Activated B cell treated with CpG ODN at 0.5 μM for 24 hours (primary cell): ENCODE results near the gene GRB7. TPM values are rescaled to one million over a fixed set of nuclear protein-coding genes. Genes with fewer than 3 reads are reported as not detected.
A peak's percentile ranks its signal among the peaks of the same experiment; 100 is the strongest.
"Not testable (repeated sequence)": the region's sequence is repeated elsewhere in the genome, so short reads cannot be mapped to it uniquely, and the experiment has no call there.

Experiments
- ATAC-seq: fragments of 200-7000 bp; cut with Tn5 transposase; one replicate; pipeline ENCODE4 v1.10.0; 2021; ENCODE audit warnings: low read depth, mild to moderate bottlenecking, moderate library complexity
- CTCF ChIA-PET: fragments of 350-600 bp; sonication (Branson Sonifier 250); formaldehyde crosslinking; loops from one replicate; lab custom pipeline; 2021; ENCODE audit warnings: antibody characterized with exemption; lab: Charles Lee
- POLR2A ChIA-PET: fragments of 350-600 bp; sonication (Branson Sonifier 250); formaldehyde crosslinking; loops from one replicate; lab custom pipeline; 2021; ENCODE audit warnings: antibody characterized with exemption; lab: Charles Lee
- DNase-seq: peaks from one replicate; pipeline ENCODE4 v3.0.0; 2022
- H3K27ac Mint-ChIP-seq: one replicate; pipeline ENCODE4 v1.8.0; 2020; ENCODE audit warnings: mixed read lengths
- H3K27me3 Mint-ChIP-seq: one replicate; pipeline ENCODE4 v1.8.0; 2021; ENCODE audit warnings: mixed read lengths
- H3K36me3 Mint-ChIP-seq: one replicate; pipeline ENCODE4 v1.8.0; 2021; ENCODE audit warnings: low read depth, mixed read lengths
- H3K4me1 Mint-ChIP-seq: one replicate; pipeline ENCODE4 v1.8.0; 2021; ENCODE audit warnings: mixed read lengths
- H3K4me3 Mint-ChIP-seq: one replicate; pipeline ENCODE4 v1.8.0; 2020; ENCODE audit warnings: mild to moderate bottlenecking, mixed read lengths
- H3K9me3 Mint-ChIP-seq: one replicate; pipeline ENCODE4 v1.8.0; 2020; ENCODE audit warnings: mixed read lengths
- CTCF ChIP-seq: fragments of 200-600 bp; IDR thresholded peaks from one replicate; pipeline ENCODE4 v1.8.0; 2022; ENCODE audit warnings: antibody characterized with exemption, mild to moderate bottlenecking
- intact Hi-C: fragments of 100-400 bp; cut with micrococcal nuclease; formaldehyde crosslinking; loops from one replicate; pipeline ENCODE4 v1.15.1; 2024
- total RNA-seq: library from RNA; stranded (reverse); gene quantifications from 2 replicates; pipeline ENCODE4 v1.2.3, GENCODE V29; 2022

The GRB7 gene
- total RNA-seq, 1 donor from 2014 or later = 0.44 TPM

GRCh38 chr17:39761861-39762496, 24.2 kb downstream of the GRB7 start:
- Mint-ChIP-seq H3K36me3 (peaks cover 77% of the 10 kb centered on the region), H3K4me1 (peaks cover 85% of the 10 kb centered on the region), H3K9me3 (no peaks in the 10 kb centered on the region), H3K27me3 (no peaks in the 10 kb centered on the region), H3K4me3 (no peak overlapping the region), H3K27ac (peak overlapping the region; percentile 70)
- ATAC-seq (no peak), DNase-seq (no peak)
- TF ChIP-seq CTCF = no peak
- CTCF ChIA-PET = no interaction called here
- intact Hi-C loops = no loop called here
- POLR2A ChIA-PET = interaction anchor here (0.7 to 10.0 kb wide), 3 partner anchors 10 to 34 kb away, joined by 3 to 308 read pairs (median 6); no protein-coding TSS in a partner anchor

- H3K36me3 Mint-ChIP-seq = peaks cover 85% of the 10 kb centered on the region
- ChIA-PET CTCF (no interaction called here), POLR2A (interaction anchor here (0.6 to 4.5 kb wide), 6 partner anchors 8 to 102 kb away, joined by 3 to 38 read pairs (median 6); no protein-coding TSS in a partner anchor)
- no peaks in the 10 kb centered on the region for H3K27me3 Mint-ChIP-seq
- TF ChIP-seq CTCF = no peak
- no peak for DNase-seq
- ATAC-seq = no peak
- H3K9me3 Mint-ChIP-seq = no peaks in the 10 kb centered on the region
- peak overlapping the region; percentile 55 for H3K27ac Mint-ChIP-seq
- intact Hi-C loops = no loop called here
- H3K4me3 Mint-ChIP-seq = no peak overlapping the region
- peaks cover 83% of the 10 kb centered on the region for H3K4me1 Mint-ChIP-seq
These were observed 25.5 kb downstream of the GRB7 start for GRCh38 chr17:39763051-39763820.

- intact Hi-C loops, H3K27me3 Mint-ChIP-seq, ATAC-seq, CTCF ChIA-PET, DNase-seq, H3K4me3 Mint-ChIP-seq, H3K9me3 Mint-ChIP-seq: not testable (repeated sequence)
- H3K36me3 Mint-ChIP-seq = peaks cover 85% of the 10 kb centered on the region
- H3K27ac Mint-ChIP-seq = peak overlapping the region; percentile 35
- peaks cover 83% of the 10 kb centered on the region for H3K4me1 Mint-ChIP-seq
- POLR2A ChIA-PET = interaction anchor here (0.6 to 4.5 kb wide), 10 partner anchors 9 to 101 kb away, joined by 3 to 38 read pairs (median 6); no protein-coding TSS in a partner anchor
These were observed 26.4 kb downstream of the GRB7 start for GRCh38 chr17:39764171-39764570.

- H3K27me3 Mint-ChIP-seq = no peaks in the 10 kb centered on the region
- H3K9me3 Mint-ChIP-seq = no peaks in the 10 kb centered on the region
- intact Hi-C loops = no loop called here
- H3K36me3 Mint-ChIP-seq = peaks cover 90% of the 10 kb centered on the region
- ChIA-PET CTCF (no interaction called here), POLR2A (interaction anchor here (1.0 to 4.5 kb wide), 4 partner anchors 10 to 100 kb away, joined by 4 to 38 read pairs (median 8); no protein-coding TSS in a partner anchor)
- peaks cover 83% of the 10 kb centered on the region for H3K4me1 Mint-ChIP-seq
- no peak overlapping the region for H3K4me3 Mint-ChIP-seq
- peak overlapping the region; percentile 96 for H3K27ac Mint-ChIP-seq
- ATAC-seq = no peak
- no peak for TF ChIP-seq CTCF
- DNase-seq = no peak
These were observed 27.4 kb downstream of the GRB7 start for GRCh38 chr17:39765175-39765574.

- H3K9me3 Mint-ChIP-seq = no peaks in the 10 kb centered on the region
These were observed 28.0 kb downstream of the GRB7 start for GRCh38 chr17:39765766-39766165.

More at GRCh38 chr17:39765766-39766165, 28.0 kb downstream of the GRB7 start:
- no peak for TF ChIP-seq CTCF
- peak overlapping the region; percentile 96 for H3K27ac Mint-ChIP-seq
- H3K4me3 Mint-ChIP-seq = no peak overlapping the region
- peaks cover 91% of the 10 kb centered on the region for H3K36me3 Mint-ChIP-seq
- intact Hi-C loops = no loop called here
- no peaks in the 10 kb centered on the region for H3K27me3 Mint-ChIP-seq
- DNase-seq (no peak), ATAC-seq (no peak)
- peaks cover 84% of the 10 kb centered on the region for H3K4me1 Mint-ChIP-seq
- ChIA-PET POLR2A (interaction anchor here (2.0 to 4.5 kb wide), 2 partner anchors 10 kb away, joined by 10 to 38 read pairs; no protein-coding TSS in a partner anchor), CTCF (no interaction called here)
